ENCODE results near the gene KNCN. TPM values are rescaled to one million over a fixed set of nuclear protein-coding genes. Genes with fewer than 3 reads are reported as not detected.

The KNCN gene
- total RNA-seq, 1 experiment from 2014 or later, result not detected

DNA sequence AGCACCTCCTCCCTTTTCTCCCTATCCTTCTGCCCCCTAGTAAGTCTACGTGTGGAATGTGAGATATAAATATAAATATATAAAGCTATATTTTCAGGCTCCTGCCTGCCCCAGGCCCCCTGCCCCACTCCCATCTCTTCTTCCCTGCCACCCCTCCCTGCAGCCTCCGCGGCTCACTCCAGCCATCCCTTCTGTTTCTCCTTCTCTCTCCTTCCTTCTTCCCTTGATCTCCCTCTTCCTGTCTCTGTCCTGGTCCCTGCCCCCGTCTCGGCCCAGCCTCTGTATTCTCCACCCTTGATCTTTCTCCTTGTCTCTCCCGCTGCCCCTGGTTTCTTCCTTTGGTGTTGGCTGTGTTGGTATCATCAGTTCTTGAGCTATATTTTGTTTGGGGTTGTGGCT, 38.7 kb downstream of the KNCN start:
- H3K23ac ChIP-seq (ENCODE audit: insufficient read length, low read depth, low read length), result no peak overlapping the region
- H2BK5ac ChIP-seq (ENCODE audit: insufficient read length, low read length), result no peak overlapping the region
- TF ChIP-seq, protein P1, sequence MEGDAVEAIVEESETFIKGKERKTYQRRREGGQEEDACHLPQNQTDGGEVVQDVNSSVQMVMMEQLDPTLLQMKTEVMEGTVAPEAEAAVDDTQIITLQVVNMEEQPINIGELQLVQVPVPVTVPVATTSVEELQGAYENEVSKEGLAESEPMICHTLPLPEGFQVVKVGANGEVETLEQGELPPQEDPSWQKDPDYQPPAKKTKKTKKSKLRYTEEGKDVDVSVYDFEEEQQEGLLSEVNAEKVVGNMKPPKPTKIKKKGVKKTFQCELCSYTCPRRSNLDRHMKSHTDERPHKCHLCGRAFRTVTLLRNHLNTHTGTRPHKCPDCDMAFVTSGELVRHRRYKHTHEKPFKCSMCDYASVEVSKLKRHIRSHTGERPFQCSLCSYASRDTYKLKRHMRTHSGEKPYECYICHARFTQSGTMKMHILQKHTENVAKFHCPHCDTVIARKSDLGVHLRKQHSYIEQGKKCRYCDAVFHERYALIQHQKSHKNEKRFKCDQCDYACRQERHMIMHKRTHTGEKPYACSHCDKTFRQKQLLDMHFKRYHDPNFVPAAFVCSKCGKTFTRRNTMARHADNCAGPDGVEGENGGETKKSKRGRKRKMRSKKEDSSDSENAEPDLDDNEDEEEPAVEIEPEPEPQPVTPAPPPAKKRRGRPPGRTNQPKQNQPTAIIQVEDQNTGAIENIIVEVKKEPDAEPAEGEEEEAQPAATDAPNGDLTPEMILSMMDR (conservative IDR thresholded peaks at IDR 0.05), result no peak
- H3K56ac ChIP-seq (ENCODE audit: insufficient read length, low read depth, low read length), result no peak overlapping the region
- no peak overlapping the region for H3K18ac ChIP-seq (ENCODE audit: insufficient read length, low read depth, low read length)
- no peak overlapping the region for H3T11ph ChIP-seq (ENCODE audit: low read length)
- H3K27me3 Mint-ChIP-seq (ENCODE audit: low read depth), result peaks cover 48% of the 10 kb centered on the region
- peaks cover 7% of the 10 kb centered on the region; the same call in 1 of the 2 replicates for H3K4me1 ChIP-seq (ENCODE audit: insufficient read depth, low read length)
- H3K79me2 ChIP-seq (ENCODE audit: insufficient read depth, low read length), result no peaks in the 10 kb centered on the region
- H3K27ac Mint-ChIP-seq, result no peak overlapping the region; a peak in 1 of 7 replicates
- no peak overlapping the region for H3K9ac ChIP-seq (ENCODE audit: extremely low read depth, insufficient read length, low read length)
- no peaks in the 10 kb centered on the region for H3K9me3 ChIP-seq (ENCODE audit: control insufficient read depth, low read depth, low read length)
- no peak overlapping the region for H4K5ac ChIP-seq (ENCODE audit: insufficient read length, low read depth, low read length)
- no peak overlapping the region for H3K4ac ChIP-seq (ENCODE audit: low read depth, low read length)
- H3K27ac ChIP-seq (ENCODE audit: insufficient read length, low read depth, low read length), result no peak overlapping the region
- no peak for DNase-seq
- no peak overlapping the region for H2BK20ac ChIP-seq (ENCODE audit: low read depth, low read length, poor library complexity, severe bottlenecking)
- no peak overlapping the region for H2BK12ac ChIP-seq (ENCODE audit: insufficient read length, low read depth, low read length)
- H2AK5ac ChIP-seq (ENCODE audit: insufficient read length, low read length), result no peak overlapping the region
- H3K4me2 ChIP-seq (ENCODE audit: insufficient read depth, insufficient read length, low read length), result no peak overlapping the region
- H3K36me3 Mint-ChIP-seq (ENCODE audit: insufficient read depth in 1 of 3, low read depth in 3 of 3), result no peaks in the 10 kb centered on the region
- H3K4me3 Mint-ChIP-seq, result no peak overlapping the region
- peaks cover 55 to 59% of the 10 kb centered on the region in 2 experiments for H3K4me1 Mint-ChIP-seq
- no peaks in the 10 kb centered on the region for H4K20me1 ChIP-seq (ENCODE audit: control insufficient read depth, insufficient read depth, insufficient read length)
- no peaks in the 10 kb centered on the region for H3K27me3 ChIP-seq (ENCODE audit: insufficient read depth, low read length)
- H4K8ac ChIP-seq (replicated peaks; ENCODE audit: insufficient read length, low read depth, low read length), result no peak overlapping the region
- no peak overlapping the region for H2BK15ac ChIP-seq (ENCODE audit: low read depth, low read length)
- no peak overlapping the region for H2BK120ac ChIP-seq (ENCODE audit: low read depth, low read length, poor library complexity, severe bottlenecking)
- H2AFZ ChIP-seq (ENCODE audit: low read length), result no peak overlapping the region
- H3K9me3 Mint-ChIP-seq, result no peaks in the 10 kb centered on the region; a peak in 1 of 5 replicates
- WGBS (ENCODE audit: extremely low coverage, insufficient read length, low lambda C conversion rate), result no CpG with 5 or more reads among the region's 6 CpGs
- H4K91ac ChIP-seq (ENCODE audit: insufficient read length, low read depth, low read length), result no peak overlapping the region
- H3K23me2 ChIP-seq (ENCODE audit: insufficient read length, low read depth, low read length, poor library complexity, severe bottlenecking), result no peaks in the 10 kb centered on the region
- H3K14ac ChIP-seq (ENCODE audit: insufficient read depth, low read length), result no peak overlapping the region
- H3K79me1 ChIP-seq (ENCODE audit: insufficient read depth, low read depth, low read length, poor library complexity, severe bottlenecking), result no peaks in the 10 kb centered on the region
